SJCRH30 (cell line): Measurements from ENCODE around the gene ITPRIPL2. TPM values are rescaled to one million over a fixed set of nuclear protein-coding genes. Genes with fewer than 3 reads are reported as not detected.

ENCODE experiments used
- DNase-seq, 2 experiments: peaks; one replicate each; pipeline ENCODE4 v3.0.0-alpha.2; 2015 to 2020
- H3K27ac ChIP-seq: fragments of 250-450 bp; sonication (Bioruptor Pico); 2 replicates; pipeline ENCODE4 v1.5.1; 2020; ENCODE audit warnings: mild to moderate bottlenecking, moderate library complexity
- H3K27me3 ChIP-seq: fragments of 250-450 bp; sonication (Bioruptor Pico); 2 replicates; pipeline ENCODE4 v1.5.1; 2020; ENCODE audit warnings: mild to moderate bottlenecking, moderate library complexity
- H3K36me3 ChIP-seq: fragments of 250-450 bp; sonication (Bioruptor Pico); 2 replicates; pipeline ENCODE4 v1.5.1; 2020; ENCODE audit warnings: mild to moderate bottlenecking, moderate library complexity
- H3K4me1 ChIP-seq: fragments of 250-450 bp; sonication (Bioruptor Pico); 2 replicates; pipeline ENCODE4 v1.5.1; 2020; ENCODE audit warnings: mild to moderate bottlenecking, moderate library complexity
- H3K4me3 ChIP-seq: fragments of 250-450 bp; sonication (Bioruptor Pico); 2 replicates; pipeline ENCODE4 v1.5.1; 2020; ENCODE audit warnings: mild to moderate bottlenecking, moderate library complexity
- H3K9me3 ChIP-seq: fragments of 250-450 bp; sonication (Bioruptor Pico); replicated peaks from 2 replicates; pipeline ENCODE4 v1.5.1; 2020; ENCODE audit warnings: mild to moderate bottlenecking, moderate library complexity
- total RNA-seq: library from RNA; depleted of rRNA; stranded (reverse); fragments of >200 nt; shearing (Covaris generic); gene quantifications from 2 replicates; pipeline ENCODE4 v1.2.3, GENCODE V29; 2014

The ITPRIPL2 gene
- total RNA-seq, 1 experiment from 2014 or later = 3.6 TPM

- no peak overlapping the region for H3K27ac ChIP-seq
- no peaks in the 10 kb centered on the region for H3K9me3 ChIP-seq
- no peak overlapping the region for H3K4me3 ChIP-seq
- H3K36me3 ChIP-seq = no peaks in the 10 kb centered on the region
- no peak for DNase-seq
- no peaks in the 10 kb centered on the region for H3K27me3 ChIP-seq
- peaks cover 24% of the 10 kb centered on the region for H3K4me1 ChIP-seq
Measured at GRCh38 chr16:19137201-19138128, 23.7 kb downstream of the ITPRIPL2 start.

GRCh38 chr16:19138601-19139000, 24.8 kb downstream of the ITPRIPL2 start:
- Histone ChIP-seq H3K36me3 (no peaks in the 10 kb centered on the region), H3K27ac (no peak overlapping the region), H3K27me3 (no peaks in the 10 kb centered on the region), H3K4me1 (peaks cover 19% of the 10 kb centered on the region), H3K9me3 (no peaks in the 10 kb centered on the region), H3K4me3 (no peak overlapping the region)
- peak; percentile 52 to 76 for DNase-seq

GRCh38 chr16:19139436-19140091, 25.8 kb downstream of the ITPRIPL2 start:
- Histone ChIP-seq H3K36me3 (no peaks in the 10 kb centered on the region), H3K4me1 (peaks cover 19% of the 10 kb centered on the region), H3K4me3 (no peak overlapping the region), H3K27ac (no peak overlapping the region), H3K9me3 (no peaks in the 10 kb centered on the region), H3K27me3 (no peaks in the 10 kb centered on the region)
- DNase-seq = no peak

- no peak for DNase-seq
- Histone ChIP-seq H3K9me3 (no peaks in the 10 kb centered on the region), H3K4me3 (no peak overlapping the region), H3K4me1 (peaks cover 19% of the 10 kb centered on the region), H3K27ac (no peak overlapping the region), H3K36me3 (no peaks in the 10 kb centered on the region), H3K27me3 (no peaks in the 10 kb centered on the region)
Measured at GRCh38 chr16:19140396-19140795, 26.6 kb downstream of the ITPRIPL2 start.

GRCh38 chr16:19142939-19143598, 29.3 kb downstream of the ITPRIPL2 start:
- Histone ChIP-seq H3K4me1 (peaks cover under 1% of the 10 kb centered on the region), H3K27ac (no peak overlapping the region), H3K27me3 (no peaks in the 10 kb centered on the region), H3K36me3 (no peaks in the 10 kb centered on the region), H3K4me3 (no peak overlapping the region), H3K9me3 (peaks cover 3% of the 10 kb centered on the region; the same call in 1 of the 2 replicates)
- DNase-seq = no peak

GRCh38 chr16:19143599-19143956, 29.8 kb downstream of the ITPRIPL2 start:
- no peaks in the 10 kb centered on the region; the same call in 1 of the 2 replicates for H3K4me1 ChIP-seq
- H3K36me3 ChIP-seq = no peaks in the 10 kb centered on the region
- H3K27me3 ChIP-seq = no peaks in the 10 kb centered on the region
- peaks cover 3% of the 10 kb centered on the region; the same call in 1 of the 2 replicates for H3K9me3 ChIP-seq
- no peak overlapping the region for H3K4me3 ChIP-seq
- DNase-seq = no peak
- H3K27ac ChIP-seq = no peak overlapping the region

GRCh38 chr16:19145010-19145409, 31.2 kb downstream of the ITPRIPL2 start:
- no peak overlapping the region for H3K4me3 ChIP-seq
- H3K9me3 ChIP-seq = peaks cover 3% of the 10 kb centered on the region; the same call in 1 of the 2 replicates
- H3K27ac ChIP-seq = no peak overlapping the region
- no peaks in the 10 kb centered on the region for H3K27me3 ChIP-seq
- H3K4me1 ChIP-seq = no peaks in the 10 kb centered on the region
- DNase-seq = no peak
- H3K36me3 ChIP-seq = no peaks in the 10 kb centered on the region

GRCh38 chr16:19147126-19147525, 33.4 kb downstream of the ITPRIPL2 start:
- Histone ChIP-seq H3K4me1 (no peaks in the 10 kb centered on the region), H3K27ac (no peak overlapping the region), H3K9me3 (peaks cover 3% of the 10 kb centered on the region; the same call in 1 of the 2 replicates), H3K27me3 (no peaks in the 10 kb centered on the region), H3K4me3 (no peak overlapping the region), H3K36me3 (no peaks in the 10 kb centered on the region)
- no peak for DNase-seq

- Histone ChIP-seq H3K4me1 (no peaks in the 10 kb centered on the region), H3K4me3 (no peak overlapping the region), H3K27me3 (no peaks in the 10 kb centered on the region), H3K36me3 (no peaks in the 10 kb centered on the region), H3K9me3 (peaks cover 3% of the 10 kb centered on the region; the same call in 1 of the 2 replicates), H3K27ac (no peak overlapping the region)
- no peak for DNase-seq
Measured at GRCh38 chr16:19147627-19148026, 33.9 kb downstream of the ITPRIPL2 start.

GRCh38 chr16:19148189-19148588, 34.4 kb downstream of the ITPRIPL2 start:
- no peak overlapping the region for H3K27ac ChIP-seq
- H3K4me1 ChIP-seq = no peaks in the 10 kb centered on the region
- H3K27me3 ChIP-seq = no peaks in the 10 kb centered on the region
- no peak overlapping the region for H3K4me3 ChIP-seq
- DNase-seq = no peak
- peaks cover 3% of the 10 kb centered on the region; the same call in 1 of the 2 replicates for H3K9me3 ChIP-seq
- no peaks in the 10 kb centered on the region for H3K36me3 ChIP-seq

GRCh38 chr16:19151310-19151709, 37.5 kb downstream of the ITPRIPL2 start:
- Histone ChIP-seq H3K27me3 (no peaks in the 10 kb centered on the region), H3K36me3 (no peaks in the 10 kb centered on the region), H3K4me3 (no peak overlapping the region), H3K4me1 (no peaks in the 10 kb centered on the region), H3K27ac (no peak overlapping the region), H3K9me3 (peaks cover 3% of the 10 kb centered on the region)
- DNase-seq = no peak

GRCh38 chr16:19152042-19152441, 38.3 kb downstream of the ITPRIPL2 start:
- Histone ChIP-seq H3K27me3 (no peaks in the 10 kb centered on the region), H3K4me3 (no peak overlapping the region), H3K27ac (no peak overlapping the region), H3K36me3 (no peaks in the 10 kb centered on the region), H3K9me3 (peaks cover 3% of the 10 kb centered on the region), H3K4me1 (no peaks in the 10 kb centered on the region)
- DNase-seq = no peak

- Histone ChIP-seq H3K27ac (no peak overlapping the region), H3K4me1 (no peaks in the 10 kb centered on the region)
- peak; percentile 57 to 69 for DNase-seq
Measured at GRCh38 chr16:19153876-19154275, 40.1 kb downstream of the ITPRIPL2 start.

GRCh38 chr16:19162085-19162484, 48.3 kb downstream of the ITPRIPL2 start:
- no peaks in the 10 kb centered on the region for H3K4me1 ChIP-seq
- no peaks in the 10 kb centered on the region for H3K9me3 ChIP-seq
- H3K4me3 ChIP-seq = no peak overlapping the region
- H3K27ac ChIP-seq = no peak overlapping the region
- no peaks in the 10 kb centered on the region for H3K36me3 ChIP-seq
- no peaks in the 10 kb centered on the region for H3K27me3 ChIP-seq
- DNase-seq = peak in 1 of 2 experiments; percentile 42

More at GRCh38 chr16:19153876-19154275, 40.1 kb downstream of the ITPRIPL2 start:
- Histone ChIP-seq H3K9me3 (no peaks in the 10 kb centered on the region; the same call in 1 of the 2 replicates), H3K36me3 (no peaks in the 10 kb centered on the region), H3K27me3 (no peaks in the 10 kb centered on the region), H3K4me3 (no peak overlapping the region)

GRCh38 chr16:19163215-19163614, 49.5 kb downstream of the ITPRIPL2 start:
- Histone ChIP-seq H3K4me3 (no peak overlapping the region), H3K27ac (no peak overlapping the region), H3K9me3 (no peaks in the 10 kb centered on the region), H3K36me3 (no peaks in the 10 kb centered on the region), H3K27me3 (no peaks in the 10 kb centered on the region), H3K4me1 (no peaks in the 10 kb centered on the region)
- DNase-seq = no peak
